Activated T-cell treated with anti-CD3 and anti-CD28 coated beads, Interleukin-2, amount 50 U/mL, for 72 hours (primary cell): ENCODE results near the gene ITGA4. TPM values are rescaled to one million over a fixed set of nuclear protein-coding genes. Genes with fewer than 3 reads are reported as not detected.
"Not testable (repeated sequence)": the region's sequence is repeated elsewhere in the genome, so short reads cannot be mapped to it uniquely, and the experiment has no call there.

Experiments
- ATAC-seq, 2 donors: fragments of 150-1000 bp; cut with Tn5 transposase; replicated peaks in 1 of 2; 2 replicates each; pipeline ENCODE4 v1.10.0; 2021; ENCODE audit warnings: moderate library complexity in 2 of 2, mild to moderate bottlenecking in 1 of 2
- DNase-seq, 2 donors: peaks; one replicate each; pipeline ENCODE4 v3.0.0; 2021 to 2022; ENCODE audit warnings: mixed read lengths in 1 of 2
- H3K27ac Mint-ChIP-seq: one replicate; pipeline ENCODE4 v1.8.0; 2022; ENCODE audit warnings: mild to moderate bottlenecking, moderate library complexity, mixed read lengths
- H3K27me3 Mint-ChIP-seq: one replicate; pipeline ENCODE4 v1.8.0; 2022; ENCODE audit warnings: low read depth, mixed read lengths
- H3K36me3 Mint-ChIP-seq, 2 donors: one replicate each; pipeline ENCODE4 v1.8.0; 2022; ENCODE audit warnings: mixed read lengths in 2 of 2, mild to moderate bottlenecking in 1 of 2; ENCODE audit not compliant: insufficient read depth in 2 of 2
- H3K4me1 Mint-ChIP-seq: one replicate; pipeline ENCODE4 v1.8.0; 2022; ENCODE audit warnings: low read depth, mixed read lengths
- H3K4me3 Mint-ChIP-seq, 2 donors: one replicate each; pipeline ENCODE4 v1.8.0; 2022; ENCODE audit warnings: mild to moderate bottlenecking in 2 of 2, mixed read lengths in 2 of 2, moderate library complexity in 2 of 2
- H3K9me3 Mint-ChIP-seq, 2 donors: one replicate each; pipeline ENCODE4 v1.8.0; 2022; ENCODE audit warnings: mixed read lengths in 2 of 2
- total RNA-seq, 2 donors: library from RNA; stranded (reverse); gene quantifications; one replicate each; pipeline ENCODE4 v1.2.3, GENCODE V29; 2022

ITGA4 gene
- total RNA-seq, 2 donors from 2014 or later, result 47.3 to 47.5 TPM

- Mint-ChIP-seq H3K4me3 (no peak overlapping the region), H3K4me1 (peaks cover 36% of the 10 kb centered on the region), H3K27ac (no peak overlapping the region), H3K36me3 (no peaks in the 10 kb centered on the region), H3K27me3 (no peaks in the 10 kb centered on the region), H3K9me3 (no peaks in the 10 kb centered on the region)
- DNase-seq (no peak), ATAC-seq (no peak)
These were observed 16.3 kb upstream of the ITGA4 start for GRCh38 chr2:181440919-181441318.

DNA sequence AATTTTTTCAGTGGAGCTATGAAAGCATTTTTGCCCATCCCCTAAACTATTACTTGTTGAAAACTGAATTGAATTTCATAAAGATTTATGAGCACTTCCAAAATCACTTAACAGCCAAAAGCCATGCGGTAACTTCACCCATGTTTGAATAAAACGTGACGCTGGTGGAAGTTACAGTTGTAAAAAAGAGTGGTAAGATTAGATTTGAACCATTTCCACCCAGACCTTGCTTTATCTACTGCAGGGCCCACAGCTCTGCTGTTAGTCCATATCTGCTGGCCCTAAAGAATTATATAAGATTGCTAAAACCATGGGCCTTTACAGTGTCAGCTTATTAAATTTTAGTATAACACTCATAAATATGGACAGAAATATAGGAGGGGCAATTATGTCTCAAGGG is 15.5 kb upstream of the ITGA4 start:
- no peak for ATAC-seq
- Mint-ChIP-seq H3K4me1 (peaks cover 37% of the 10 kb centered on the region), H3K4me3 (no peak overlapping the region), H3K9me3 (no peaks in the 10 kb centered on the region), H3K36me3 (no peaks in the 10 kb centered on the region), H3K27ac (no peak overlapping the region), H3K27me3 (no peaks in the 10 kb centered on the region)
- DNase-seq, result no peak

GRCh38 chr2:181444654-181445053 is 12.5 kb upstream of the ITGA4 start:
- ATAC-seq, result no peak
- Mint-ChIP-seq H3K27ac (no peak overlapping the region), H3K36me3 (no peaks in the 10 kb centered on the region), H3K27me3 (no peaks in the 10 kb centered on the region), H3K4me1 (peaks cover 21% of the 10 kb centered on the region), H3K4me3 (peak overlapping the region in 1 of 2 donors; percentile 31), H3K9me3 (no peaks in the 10 kb centered on the region)
- DNase-seq, result no peak

DNA sequence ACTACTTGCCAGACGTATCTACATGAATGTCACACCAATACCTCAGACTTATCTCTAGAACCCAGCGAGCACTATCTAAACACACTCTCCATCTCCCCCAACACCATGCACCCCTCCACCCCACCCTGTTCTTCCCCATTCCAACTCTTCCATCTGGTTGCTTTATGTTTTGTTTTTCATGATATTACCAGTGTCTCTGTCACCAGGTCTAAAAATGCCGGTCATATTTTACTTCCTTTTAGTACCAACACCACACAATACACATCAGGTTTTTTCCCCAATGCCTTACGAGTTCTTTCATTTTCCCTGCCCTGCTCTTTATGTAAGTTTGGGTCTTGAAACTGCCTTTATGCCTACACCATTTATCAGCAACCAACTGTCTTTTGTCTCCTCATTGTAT is 10.2 kb upstream of the ITGA4 start:
- DNase-seq (no peak), ATAC-seq (peak in 1 of 2 donors; percentile 31)
- Mint-ChIP-seq H3K4me3 (peak overlapping the region; percentile 10 to 29), H3K27me3 (no peaks in the 10 kb centered on the region), H3K4me1 (peaks cover 8% of the 10 kb centered on the region), H3K27ac (peak overlapping the region; percentile 3), H3K36me3 (no peaks in the 10 kb centered on the region), H3K9me3 (no peaks in the 10 kb centered on the region)

GRCh38 chr2:181449278-181449677 is 7.9 kb upstream of the ITGA4 start:
- H3K27me3 Mint-ChIP-seq, H3K36me3 Mint-ChIP-seq, H3K9me3 Mint-ChIP-seq, H3K27ac Mint-ChIP-seq, DNase-seq, H3K4me3 Mint-ChIP-seq, ATAC-seq: not testable (repeated sequence)
- H3K4me1 Mint-ChIP-seq, result peaks cover 11% of the 10 kb centered on the region

DNA sequence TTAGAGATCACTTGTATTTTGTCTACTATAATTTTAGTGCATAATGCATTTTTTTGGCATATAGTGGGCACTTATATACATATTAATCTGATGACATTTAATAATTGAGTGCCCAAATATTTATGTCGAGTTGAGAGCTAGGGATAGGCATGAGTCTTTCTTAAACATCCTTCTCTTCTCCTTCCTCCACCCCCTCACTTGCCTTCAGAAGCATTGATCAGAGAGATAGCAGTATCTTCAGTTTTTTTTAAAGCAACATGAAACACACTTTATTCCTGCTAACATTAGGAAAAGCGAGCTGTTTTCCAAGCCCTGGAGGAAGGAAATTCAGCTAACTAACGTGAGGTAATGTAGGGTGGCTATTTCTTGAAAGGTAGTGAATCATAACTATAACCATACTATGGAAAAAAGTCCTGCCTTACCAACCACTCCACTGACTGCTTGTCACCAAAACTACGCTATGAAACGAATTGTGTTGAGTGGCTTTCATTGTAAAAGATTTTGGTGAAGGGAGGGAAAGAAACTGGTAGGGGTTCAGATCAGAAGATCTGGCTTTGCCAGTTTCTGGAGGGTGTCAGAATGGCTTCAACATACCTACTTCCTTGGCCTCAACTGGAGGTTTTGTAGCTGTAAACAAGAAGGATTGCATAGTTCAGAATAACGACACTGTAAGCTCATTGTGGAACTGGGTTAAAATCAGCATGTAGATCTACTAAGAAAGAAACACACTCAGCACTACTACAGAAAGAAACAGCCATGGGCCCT is 2.3 kb upstream of the ITGA4 start:
- ATAC-seq (peak; percentile 17 to 22), DNase-seq (no peak)
- peak overlapping the region; percentile 89 to 95 for H3K4me3 Mint-ChIP-seq

DNA sequence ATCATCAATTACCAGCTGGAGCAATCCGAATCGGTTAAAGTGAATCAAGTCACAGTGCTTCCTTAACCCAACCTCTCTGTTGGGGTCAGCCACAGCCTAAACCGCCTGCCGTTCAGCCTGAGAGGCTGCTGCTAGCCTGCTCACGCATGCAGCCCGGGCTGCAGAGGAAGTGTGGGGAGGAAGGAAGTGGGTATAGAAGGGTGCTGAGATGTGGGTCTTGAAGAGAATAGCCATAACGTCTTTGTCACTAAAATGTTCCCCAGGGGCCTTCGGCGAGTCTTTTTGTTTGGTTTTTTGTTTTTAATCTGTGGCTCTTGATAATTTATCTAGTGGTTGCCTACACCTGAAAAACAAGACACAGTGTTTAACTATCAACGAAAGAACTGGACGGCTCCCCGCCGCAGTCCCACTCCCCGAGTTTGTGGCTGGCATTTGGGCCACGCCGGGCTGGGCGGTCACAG is 496 bp upstream of the ITGA4 start:
- peak; percentile 79 to 81 for ATAC-seq

More for the DNA sequence above, 2.3 kb upstream of the ITGA4 start:
- Mint-ChIP-seq H3K27ac (peak overlapping the region; percentile 88), H3K4me1 (peaks cover 36% of the 10 kb centered on the region), H3K9me3 (no peaks in the 10 kb centered on the region), H3K36me3 (peaks cover 2 to 5% of the 10 kb centered on the region in 2 donors), H3K27me3 (no peaks in the 10 kb centered on the region)

DNA sequence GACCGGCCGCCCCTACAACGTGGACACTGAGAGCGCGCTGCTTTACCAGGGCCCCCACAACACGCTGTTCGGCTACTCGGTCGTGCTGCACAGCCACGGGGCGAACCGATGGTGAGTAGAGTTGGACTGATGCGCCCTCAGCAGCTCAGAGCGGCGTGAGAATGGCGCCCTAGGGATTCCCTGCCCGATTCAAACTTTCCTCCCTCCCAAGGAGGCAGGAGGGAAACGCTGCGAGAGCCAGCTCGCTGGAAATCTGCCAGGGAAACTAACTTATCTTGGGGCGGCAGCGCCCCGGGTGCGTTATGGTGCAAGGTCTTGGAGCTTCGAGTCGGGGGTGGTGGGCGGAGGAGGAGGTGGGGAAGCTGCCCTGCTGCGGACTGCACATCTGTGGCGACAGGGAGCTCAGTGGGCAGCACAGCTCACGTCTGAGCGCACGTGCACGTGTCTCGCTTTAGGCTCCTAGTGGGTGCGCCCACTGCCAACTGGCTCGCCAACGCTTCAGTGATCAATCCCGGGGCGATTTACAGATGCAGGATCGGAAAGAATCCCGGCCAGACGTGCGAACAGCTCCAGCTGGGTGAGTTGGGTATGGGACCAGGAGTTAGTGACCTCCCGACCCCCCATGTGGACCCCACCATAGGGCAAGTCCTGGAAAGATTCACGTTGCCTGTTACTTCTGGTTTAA is 697 bp downstream of the ITGA4 start:
- peaks cover 64% of the 10 kb centered on the region for H3K4me1 Mint-ChIP-seq
- peak overlapping the region; percentile 95 for H3K27ac Mint-ChIP-seq
- peaks cover 2 to 5% of the 10 kb centered on the region in 2 donors for H3K36me3 Mint-ChIP-seq
- ATAC-seq (peak; percentile 36), DNase-seq (peak; percentile 56 to 63)
- no peaks in the 10 kb centered on the region for H3K27me3 Mint-ChIP-seq
- H3K4me3 Mint-ChIP-seq, result peak overlapping the region; percentile 89 to 95
- H3K9me3 Mint-ChIP-seq, result no peaks in the 10 kb centered on the region

More for the DNA sequence above, 496 bp upstream of the ITGA4 start:
- H3K27ac Mint-ChIP-seq, result peak overlapping the region; percentile 88
- H3K9me3 Mint-ChIP-seq, result no peaks in the 10 kb centered on the region
- no peaks in the 10 kb centered on the region for H3K27me3 Mint-ChIP-seq
- H3K4me3 Mint-ChIP-seq, result peak overlapping the region; percentile 89 to 95
- peak; percentile 79 to 83 for DNase-seq
- H3K4me1 Mint-ChIP-seq, result peaks cover 53% of the 10 kb centered on the region
- H3K36me3 Mint-ChIP-seq, result peaks cover 2 to 5% of the 10 kb centered on the region in 2 donors

DNA sequence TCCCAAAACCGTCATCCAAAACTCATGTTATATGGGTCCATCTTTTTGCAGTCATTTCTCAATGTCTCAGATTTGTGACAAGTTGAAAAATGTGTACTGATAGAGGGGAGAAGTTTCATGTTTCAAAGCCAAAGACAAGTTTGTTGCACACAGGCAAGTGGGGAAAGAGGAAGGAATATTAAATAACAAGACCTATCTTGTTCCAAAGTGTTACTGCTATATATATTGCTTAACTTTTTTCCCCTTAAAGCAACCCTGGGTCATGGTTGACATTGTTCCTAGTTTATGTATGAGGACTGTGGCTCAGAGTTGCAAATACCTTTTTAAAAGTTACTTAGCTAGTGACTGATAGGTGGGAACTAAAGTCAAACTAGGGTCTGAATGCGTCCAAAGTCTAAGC is 1.7 kb downstream of the ITGA4 start:
- H3K4me3 Mint-ChIP-seq, result peak overlapping the region; percentile 89 to 95
- peak overlapping the region; percentile 95 for H3K27ac Mint-ChIP-seq
- no peak for DNase-seq
- peaks cover 2 to 5% of the 10 kb centered on the region in 2 donors for H3K36me3 Mint-ChIP-seq
- H3K27me3 Mint-ChIP-seq, result no peaks in the 10 kb centered on the region
- H3K4me1 Mint-ChIP-seq, result peaks cover 74% of the 10 kb centered on the region
- no peak for ATAC-seq
- no peaks in the 10 kb centered on the region for H3K9me3 Mint-ChIP-seq

DNA sequence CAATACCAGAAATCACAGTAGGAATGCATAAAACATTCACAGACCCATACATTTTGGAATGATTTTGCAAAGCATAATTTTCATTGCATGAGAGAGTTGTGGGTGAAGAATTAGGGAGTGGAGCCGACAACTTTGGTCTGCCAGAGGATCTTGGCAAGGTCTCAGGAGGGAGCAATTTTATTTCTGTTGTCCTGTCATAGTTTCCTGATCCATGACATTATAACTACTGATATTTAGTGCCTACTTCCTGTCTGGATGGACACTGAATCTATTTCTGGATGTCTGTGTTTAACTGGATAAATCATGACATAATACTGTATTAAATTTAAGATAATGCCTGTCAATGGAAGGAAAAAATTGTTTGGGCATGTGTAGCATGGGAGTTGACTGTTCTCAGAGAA is 2.4 kb downstream of the ITGA4 start:
- Mint-ChIP-seq H3K27me3 (no peaks in the 10 kb centered on the region), H3K36me3 (peaks cover 2 to 7% of the 10 kb centered on the region in 2 donors)

GRCh38 chr2:181461056-181461997 is 4.1 kb downstream of the ITGA4 start:
- H3K4me1 Mint-ChIP-seq, result peaks cover 75% of the 10 kb centered on the region
- H3K27ac Mint-ChIP-seq, result peak overlapping the region; percentile 95
- H3K36me3 Mint-ChIP-seq, result peaks cover 2 to 7% of the 10 kb centered on the region in 2 donors
- no peak for ATAC-seq
- DNase-seq, result no peak
- peak overlapping the region; percentile 89 to 95 for H3K4me3 Mint-ChIP-seq
- no peaks in the 10 kb centered on the region for H3K9me3 Mint-ChIP-seq
- H3K27me3 Mint-ChIP-seq, result no peaks in the 10 kb centered on the region

More for the DNA sequence above, 2.4 kb downstream of the ITGA4 start:
- DNase-seq, result no peak
- peaks cover 75% of the 10 kb centered on the region for H3K4me1 Mint-ChIP-seq
- H3K4me3 Mint-ChIP-seq, result peak overlapping the region; percentile 89 to 95
- peak overlapping the region; percentile 95 for H3K27ac Mint-ChIP-seq
- H3K9me3 Mint-ChIP-seq, result no peaks in the 10 kb centered on the region
- ATAC-seq, result no peak

DNA sequence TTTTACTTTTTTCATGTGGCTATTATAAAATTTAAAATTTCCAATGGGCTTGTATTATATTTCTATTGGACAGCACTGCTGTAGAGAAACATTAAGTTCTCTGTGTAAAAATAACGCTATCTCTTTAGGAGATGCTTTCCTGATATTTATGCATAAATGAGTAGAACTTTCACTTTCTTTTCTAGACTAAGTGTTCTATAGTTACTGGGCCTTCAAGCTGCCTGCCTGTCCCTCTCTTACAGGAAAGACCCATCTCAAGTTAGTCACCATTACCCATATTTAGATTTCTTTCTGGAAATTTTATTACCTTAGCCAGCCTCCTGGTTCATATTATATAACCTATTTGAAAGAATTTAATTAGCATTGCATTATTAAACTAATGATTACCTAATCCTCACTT is 4.8 kb downstream of the ITGA4 start:
- Mint-ChIP-seq H3K4me3 (peak overlapping the region; percentile 41 to 62), H3K9me3 (no peaks in the 10 kb centered on the region), H3K36me3 (peaks cover 2 to 7% of the 10 kb centered on the region in 2 donors), H3K27ac (peak overlapping the region; percentile 83), H3K27me3 (no peaks in the 10 kb centered on the region), H3K4me1 (peaks cover 72% of the 10 kb centered on the region)
- DNase-seq, result no peak
- peak in 1 of 2 donors; percentile 18 for ATAC-seq
